ENCODE measurements around the gene NKX3-2.

The NKX3-2 gene

DNA sequence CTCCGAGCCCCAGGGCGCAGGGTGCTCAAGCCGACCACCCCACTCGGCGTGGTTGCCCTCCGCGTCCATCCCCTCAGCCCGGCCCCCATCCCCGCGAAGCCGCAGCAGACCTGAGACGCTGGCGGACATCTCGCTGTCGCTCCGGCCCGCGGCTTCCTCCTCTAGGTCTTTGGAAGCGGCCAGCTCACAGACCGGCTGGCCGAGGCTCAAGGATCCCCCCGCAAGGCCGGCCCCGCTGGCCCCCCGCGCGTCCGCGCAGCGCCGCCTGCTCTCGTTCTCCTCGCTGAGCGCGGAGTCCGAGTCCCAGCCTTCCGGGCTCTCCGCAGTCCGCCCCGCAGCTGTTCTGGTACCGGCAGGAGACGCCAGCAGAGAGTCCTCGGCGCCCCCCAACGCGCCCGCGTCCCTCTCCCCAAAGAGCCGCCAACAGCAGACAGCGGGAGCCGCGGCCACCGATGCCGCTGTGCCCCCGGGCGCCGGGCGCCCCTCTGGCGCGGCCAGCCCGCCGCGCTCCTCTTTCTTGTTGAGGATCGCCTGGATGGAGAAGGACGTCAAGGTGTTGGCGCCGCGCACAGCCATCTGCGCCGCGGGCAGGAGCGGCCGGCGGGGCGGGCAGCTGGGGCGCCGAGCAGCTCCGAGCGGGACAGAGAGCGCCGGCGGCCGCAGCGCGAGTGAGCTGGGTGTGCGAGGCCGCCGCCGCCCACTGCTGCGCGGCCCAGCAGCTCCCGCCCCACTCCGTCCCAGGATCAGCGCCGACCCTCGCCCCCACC lies at the start of gene NKX3-2:
TSS of gene NKX3-2 (minus strand) at position 670 of the 767 bp plus-strand sequence. CDS start at position 576, 94 bp downstream.
- no peak within 1 kb of the TSS for H3K27ac ChIP-seq (ENCODE audit: low read depth, low read length)
- H3K4me3 ChIP-seq (ENCODE audit: low read depth, low read length), result peak within 1 kb of the TSS; percentile 50
- H3K4me1 ChIP-seq (ENCODE audit: control insufficient read depth, insufficient read depth, low read length), result peaks cover 46% of the 10 kb centered on the region
- no peaks in the 10 kb centered on the region for H3K36me3 ChIP-seq (ENCODE audit: control insufficient read depth, insufficient read depth, low read length)
- no peak within 1 kb of the TSS for H3K9ac ChIP-seq (ENCODE audit: low read length)
- H3K9me3 ChIP-seq (ENCODE audit: control insufficient read depth, insufficient read depth, low read depth, low read length), result no peaks in the 10 kb centered on the region
- H3K27me3 ChIP-seq (ENCODE audit: control insufficient read depth, insufficient read depth, low read length), result peaks cover 98% of the 10 kb centered on the region

DNA sequence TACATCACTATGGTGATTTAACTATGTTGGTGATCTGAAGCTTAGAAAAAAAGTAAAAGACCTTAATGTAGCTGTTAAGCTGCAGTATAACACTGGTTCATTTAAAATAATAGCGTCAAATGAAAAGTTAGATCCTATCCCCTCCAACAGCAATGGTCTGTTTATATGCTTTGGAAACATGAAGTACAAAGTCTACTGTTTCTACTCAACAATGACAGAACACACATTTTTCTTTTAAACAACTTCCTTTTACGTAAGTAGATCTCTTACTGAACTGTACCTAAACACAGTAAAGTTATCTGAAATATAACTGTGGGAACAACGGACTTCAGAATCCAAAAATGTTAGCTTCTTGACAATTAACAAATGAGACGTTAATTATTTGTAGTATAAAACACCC lies 47.9 kb upstream of the NKX3-2 start:
- H3K4me1 ChIP-seq (ENCODE audit: control insufficient read depth, insufficient read depth, low read length), result no peaks in the 10 kb centered on the region
- H3K27me3 ChIP-seq (ENCODE audit: control insufficient read depth, insufficient read depth, low read length), result no peaks in the 10 kb centered on the region
- no peak overlapping the region for H3K4me3 ChIP-seq (ENCODE audit: low read depth, low read length)
- H3K36me3 ChIP-seq (ENCODE audit: control insufficient read depth, insufficient read depth, low read length), result peaks cover 85% of the 10 kb centered on the region
- no peak overlapping the region for H3K9ac ChIP-seq (ENCODE audit: low read length)
- H3K27ac ChIP-seq (ENCODE audit: low read depth, low read length), result no peak overlapping the region
- no peaks in the 10 kb centered on the region for H3K9me3 ChIP-seq (ENCODE audit: control insufficient read depth, insufficient read depth, low read depth, low read length)

DNA sequence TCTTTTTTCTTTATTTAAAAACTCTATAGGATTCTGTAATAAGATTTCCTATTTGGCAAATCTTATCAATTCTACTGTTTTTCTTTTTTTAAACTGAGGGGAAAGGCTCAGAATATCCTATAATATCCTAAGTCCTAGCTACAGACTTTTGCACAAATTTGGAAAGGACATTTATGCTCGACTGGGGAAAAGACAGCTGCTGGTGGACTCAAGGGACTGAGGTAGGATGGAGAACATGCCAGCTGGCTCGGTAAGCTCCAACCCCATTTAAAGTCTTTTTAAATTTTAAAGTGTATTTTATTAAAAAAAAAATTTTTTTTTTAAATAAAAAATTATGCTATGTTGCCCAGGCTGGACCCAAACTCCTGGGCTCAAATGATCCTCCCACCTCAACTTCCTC lies 46.5 kb upstream of the NKX3-2 start:
- H3K27ac ChIP-seq (ENCODE audit: low read depth, low read length), result no peak overlapping the region
- H3K4me1 ChIP-seq (ENCODE audit: control insufficient read depth, insufficient read depth, low read length), result no peaks in the 10 kb centered on the region
- H3K27me3 ChIP-seq (ENCODE audit: control insufficient read depth, insufficient read depth, low read length), result no peaks in the 10 kb centered on the region
- no peaks in the 10 kb centered on the region for H3K9me3 ChIP-seq (ENCODE audit: control insufficient read depth, insufficient read depth, low read depth, low read length)
- peaks cover 84% of the 10 kb centered on the region for H3K36me3 ChIP-seq (ENCODE audit: control insufficient read depth, insufficient read depth, low read length)
- H3K4me3 ChIP-seq (ENCODE audit: low read depth, low read length), result no peak overlapping the region
- H3K9ac ChIP-seq (ENCODE audit: low read length), result no peak overlapping the region

DNA sequence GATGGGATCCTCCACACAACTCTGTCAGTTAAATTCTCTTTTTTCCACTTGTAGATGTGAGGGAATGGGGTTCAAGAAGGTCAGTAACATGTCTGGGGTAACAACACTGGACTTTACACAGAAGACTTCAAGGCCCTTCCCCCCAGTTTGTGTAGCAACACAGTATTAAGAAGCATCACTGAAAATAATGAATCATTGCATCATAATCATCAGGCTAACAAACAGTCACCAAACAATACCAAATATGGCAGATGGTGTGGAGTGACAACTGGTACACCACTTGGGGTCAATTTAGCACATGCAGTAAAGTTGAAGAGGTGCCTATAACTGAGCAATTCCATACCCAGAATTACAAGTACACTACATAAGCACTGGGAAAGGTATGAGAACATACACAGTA lies 44.6 kb upstream of the NKX3-2 start:
- Histone ChIP-seq H3K9me3 (ENCODE audit: control insufficient read depth, insufficient read depth, low read depth, low read length) (no peaks in the 10 kb centered on the region), H3K4me1 (ENCODE audit: control insufficient read depth, insufficient read depth, low read length) (no peaks in the 10 kb centered on the region), H3K36me3 (ENCODE audit: control insufficient read depth, insufficient read depth, low read length) (peaks cover 84% of the 10 kb centered on the region), H3K27ac (ENCODE audit: low read depth, low read length) (no peak overlapping the region), H3K27me3 (ENCODE audit: control insufficient read depth, insufficient read depth, low read length) (no peaks in the 10 kb centered on the region), H3K9ac (ENCODE audit: low read length) (no peak overlapping the region), H3K4me3 (ENCODE audit: low read depth, low read length) (no peak overlapping the region)

DNA sequence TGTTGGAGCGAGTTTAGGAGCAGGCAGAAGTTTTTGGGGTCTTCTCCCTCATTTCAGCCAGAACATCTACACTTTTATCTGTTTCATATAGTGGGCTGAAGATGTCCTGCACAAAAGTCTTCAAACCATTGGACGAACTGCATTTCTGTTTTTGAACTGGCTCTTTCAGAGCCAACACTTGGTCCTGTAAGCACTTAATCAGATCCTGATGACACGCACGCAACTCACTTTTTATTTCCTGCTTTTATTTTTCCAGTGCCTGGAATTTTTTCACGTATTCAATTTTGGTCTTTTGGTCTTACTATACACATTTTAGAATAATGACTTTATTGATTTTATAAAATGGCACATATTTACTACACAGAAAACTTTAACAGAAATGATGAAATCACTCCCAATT lies 40.2 kb upstream of the NKX3-2 start:
- Histone ChIP-seq H3K4me3 (ENCODE audit: low read depth, low read length) (no peak overlapping the region), H3K27me3 (ENCODE audit: control insufficient read depth, insufficient read depth, low read length) (no peaks in the 10 kb centered on the region), H3K27ac (ENCODE audit: low read depth, low read length) (no peak overlapping the region), H3K9ac (ENCODE audit: low read length) (no peak overlapping the region), H3K4me1 (ENCODE audit: control insufficient read depth, insufficient read depth, low read length) (no peaks in the 10 kb centered on the region), H3K36me3 (ENCODE audit: control insufficient read depth, insufficient read depth, low read length) (peaks cover 93% of the 10 kb centered on the region), H3K9me3 (ENCODE audit: control insufficient read depth, insufficient read depth, low read depth, low read length) (no peaks in the 10 kb centered on the region)

DNA sequence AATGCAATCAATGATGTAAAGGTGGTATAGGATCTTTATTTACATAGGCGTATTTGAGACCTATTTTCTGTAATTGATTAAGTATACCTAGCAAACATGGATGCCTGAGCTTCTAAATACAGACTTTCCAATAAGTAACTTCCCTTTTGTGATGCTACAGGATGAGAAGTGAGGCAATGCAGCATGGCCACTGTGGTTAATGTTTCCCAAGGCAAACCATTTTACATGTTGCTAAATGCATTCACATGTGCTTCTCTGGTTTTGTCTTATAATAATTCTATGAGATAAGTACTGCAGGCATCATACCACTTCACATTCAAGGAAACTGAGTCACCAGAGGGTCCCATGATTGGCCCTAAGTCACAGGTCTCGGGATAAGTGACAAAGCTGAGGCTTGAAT lies 35.7 kb upstream of the NKX3-2 start:
- H3K4me3 ChIP-seq (ENCODE audit: low read depth, low read length), result no peak overlapping the region
- no peak overlapping the region for H3K27ac ChIP-seq (ENCODE audit: low read depth, low read length)
- H3K36me3 ChIP-seq (ENCODE audit: control insufficient read depth, insufficient read depth, low read length), result peaks cover 94% of the 10 kb centered on the region
- H3K9me3 ChIP-seq (ENCODE audit: control insufficient read depth, insufficient read depth, low read depth, low read length), result no peaks in the 10 kb centered on the region
- H3K27me3 ChIP-seq (ENCODE audit: control insufficient read depth, insufficient read depth, low read length), result no peaks in the 10 kb centered on the region
- H3K9ac ChIP-seq (ENCODE audit: low read length), result no peak overlapping the region
- no peaks in the 10 kb centered on the region for H3K4me1 ChIP-seq (ENCODE audit: control insufficient read depth, insufficient read depth, low read length)

DNA sequence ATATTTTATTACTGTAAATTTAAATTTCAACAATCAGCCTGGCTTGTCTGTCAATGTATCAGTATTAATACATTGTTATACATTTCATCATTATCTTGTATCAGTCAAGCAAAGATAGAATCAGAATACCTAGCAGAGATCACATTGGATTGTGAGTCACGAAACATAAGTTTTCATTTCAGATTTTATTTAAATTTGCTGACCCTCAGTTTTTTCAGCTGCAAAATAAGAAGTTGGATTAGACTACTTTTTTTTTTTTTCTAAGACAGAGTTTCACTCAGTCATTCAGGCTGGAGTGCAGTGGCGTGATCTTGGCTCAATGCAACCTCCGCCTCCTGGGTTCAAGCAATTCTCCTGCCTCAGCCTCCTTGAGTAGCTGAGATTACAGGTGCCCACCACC lies 33.4 kb upstream of the NKX3-2 start:
- Histone ChIP-seq H3K27me3 (ENCODE audit: control insufficient read depth, insufficient read depth, low read length) (no peaks in the 10 kb centered on the region), H3K4me3 (ENCODE audit: low read depth, low read length) (no peak overlapping the region), H3K4me1 (ENCODE audit: control insufficient read depth, insufficient read depth, low read length) (no peaks in the 10 kb centered on the region), H3K27ac (ENCODE audit: low read depth, low read length) (no peak overlapping the region), H3K9ac (ENCODE audit: low read length) (no peak overlapping the region), H3K36me3 (ENCODE audit: control insufficient read depth, insufficient read depth, low read length) (peaks cover 89% of the 10 kb centered on the region), H3K9me3 (ENCODE audit: control insufficient read depth, insufficient read depth, low read depth, low read length) (no peaks in the 10 kb centered on the region)

DNA sequence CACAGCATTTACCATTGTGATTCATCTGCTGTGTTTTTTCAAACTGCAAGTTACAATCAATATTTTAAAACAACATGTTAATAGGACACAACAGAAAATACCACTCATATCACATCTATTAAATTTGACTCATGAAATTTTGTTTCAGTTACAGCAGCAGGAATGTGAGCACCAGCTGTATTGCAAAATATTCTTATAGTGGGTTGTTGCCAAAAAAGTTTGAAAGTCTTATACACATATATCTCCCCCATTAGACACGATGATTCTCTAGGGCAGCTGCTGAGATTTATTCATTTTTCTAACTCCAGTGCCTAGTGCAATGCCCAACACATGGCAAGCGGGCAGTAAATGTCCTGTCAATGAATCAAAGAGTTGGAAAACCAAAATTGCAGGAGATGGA lies 26.6 kb upstream of the NKX3-2 start:
- no peak overlapping the region for H3K9ac ChIP-seq (ENCODE audit: low read length)
- no peak overlapping the region for H3K4me3 ChIP-seq (ENCODE audit: low read depth, low read length)
- no peaks in the 10 kb centered on the region for H3K27me3 ChIP-seq (ENCODE audit: control insufficient read depth, insufficient read depth, low read length)
- H3K36me3 ChIP-seq (ENCODE audit: control insufficient read depth, insufficient read depth, low read length), result peaks cover 68% of the 10 kb centered on the region
- no peaks in the 10 kb centered on the region for H3K9me3 ChIP-seq (ENCODE audit: control insufficient read depth, insufficient read depth, low read depth, low read length)
- no peak overlapping the region for H3K27ac ChIP-seq (ENCODE audit: low read depth, low read length)
- no peaks in the 10 kb centered on the region for H3K4me1 ChIP-seq (ENCODE audit: control insufficient read depth, insufficient read depth, low read length)

DNA sequence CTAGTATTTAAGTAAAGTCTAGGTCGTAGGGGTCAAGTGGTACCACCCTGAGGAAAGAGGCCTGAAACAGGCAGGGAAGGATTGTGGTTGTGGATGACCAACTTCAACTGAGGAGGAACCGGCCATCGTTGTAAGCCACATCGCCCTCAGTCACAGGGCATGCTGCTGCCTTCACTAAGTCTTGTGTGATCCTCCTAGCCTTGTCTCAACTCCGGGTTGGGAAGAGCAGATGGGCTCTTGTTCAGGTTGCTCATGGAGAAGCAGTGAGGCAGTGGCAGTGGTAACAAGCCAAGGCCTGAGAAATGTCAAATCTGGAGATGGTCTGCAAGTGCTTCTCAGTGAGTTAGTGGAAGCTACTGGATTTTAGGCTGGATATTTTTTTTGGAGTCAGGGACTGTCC lies 22.8 kb upstream of the NKX3-2 start:
- Histone ChIP-seq H3K9ac (ENCODE audit: low read length) (no peak overlapping the region), H3K36me3 (ENCODE audit: control insufficient read depth, insufficient read depth, low read length) (peaks cover 40% of the 10 kb centered on the region), H3K27me3 (ENCODE audit: control insufficient read depth, insufficient read depth, low read length) (no peaks in the 10 kb centered on the region), H3K9me3 (ENCODE audit: control insufficient read depth, insufficient read depth, low read depth, low read length) (no peaks in the 10 kb centered on the region), H3K4me1 (ENCODE audit: control insufficient read depth, insufficient read depth, low read length) (no peaks in the 10 kb centered on the region), H3K4me3 (ENCODE audit: low read depth, low read length) (no peak overlapping the region), H3K27ac (ENCODE audit: low read depth, low read length) (no peak overlapping the region)

DNA sequence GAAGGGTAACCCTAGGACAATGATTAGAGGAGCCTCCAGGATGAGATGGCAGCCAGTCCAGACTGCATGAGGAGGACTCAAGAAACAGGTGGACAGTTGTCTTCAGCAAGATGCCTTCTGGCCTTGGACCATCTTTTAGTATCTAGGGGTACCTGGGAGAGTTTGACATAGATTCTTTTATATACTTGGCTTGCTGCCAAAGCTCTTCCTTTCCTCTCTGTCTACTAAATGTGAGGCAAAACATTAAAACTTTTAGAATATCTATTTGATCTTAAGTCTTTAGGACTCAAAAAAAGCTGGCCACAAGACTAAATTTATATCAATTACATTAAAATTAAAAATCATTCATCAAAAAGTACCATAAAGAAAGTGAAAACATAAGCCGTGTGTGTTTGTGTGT lies 18.6 kb upstream of the NKX3-2 start:
- H3K4me1 ChIP-seq (ENCODE audit: control insufficient read depth, insufficient read depth, low read length), result no peaks in the 10 kb centered on the region
- H3K9me3 ChIP-seq (ENCODE audit: control insufficient read depth, insufficient read depth, low read depth, low read length), result no peaks in the 10 kb centered on the region
- H3K9ac ChIP-seq (ENCODE audit: low read length), result no peak overlapping the region
- H3K4me3 ChIP-seq (ENCODE audit: low read depth, low read length), result no peak overlapping the region
- H3K36me3 ChIP-seq (ENCODE audit: control insufficient read depth, insufficient read depth, low read length), result peaks cover 6% of the 10 kb centered on the region; the same call in 1 of the 2 replicates
- no peak overlapping the region for H3K27ac ChIP-seq (ENCODE audit: low read depth, low read length)
- no peaks in the 10 kb centered on the region for H3K27me3 ChIP-seq (ENCODE audit: control insufficient read depth, insufficient read depth, low read length)

DNA sequence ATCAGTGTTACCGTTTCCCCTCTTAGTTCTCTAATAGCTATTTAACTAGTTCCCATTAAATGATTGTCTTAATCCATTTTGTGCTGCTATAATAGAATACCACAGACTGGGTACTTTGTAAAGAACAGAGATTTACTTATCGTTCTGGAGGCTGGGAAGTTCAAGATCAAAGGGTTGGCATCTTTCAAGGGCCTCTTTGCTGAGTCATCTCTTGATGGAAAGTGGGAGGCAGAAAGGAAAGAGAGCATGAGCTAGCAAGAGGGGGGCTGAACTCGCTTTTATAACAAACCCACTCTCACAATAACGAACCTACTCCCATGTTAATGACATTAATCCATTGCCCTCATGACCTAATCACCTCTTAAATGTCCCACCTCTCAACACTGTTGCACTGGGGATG lies 17.4 kb upstream of the NKX3-2 start:
- Histone ChIP-seq H3K9me3 (ENCODE audit: control insufficient read depth, insufficient read depth, low read depth, low read length) (no peaks in the 10 kb centered on the region), H3K4me1 (ENCODE audit: control insufficient read depth, insufficient read depth, low read length) (no peaks in the 10 kb centered on the region), H3K4me3 (ENCODE audit: low read depth, low read length) (no peak overlapping the region), H3K27me3 (ENCODE audit: control insufficient read depth, insufficient read depth, low read length) (no peaks in the 10 kb centered on the region), H3K27ac (ENCODE audit: low read depth, low read length) (no peak overlapping the region), H3K9ac (ENCODE audit: low read length) (no peak overlapping the region), H3K36me3 (ENCODE audit: control insufficient read depth, insufficient read depth, low read length) (no peaks in the 10 kb centered on the region)
